Mammary epithelial cell (primary cell): ENCODE results near the gene FRAS1.

Source experiments
- CTCF ChIP-seq, 2 donors: IDR thresholded peaks in 1 of 2; conservative IDR thresholded peaks in 1 of 2; 2 replicates each; pipeline ENCODE4 v1.5.1; 2011 to 2012; ENCODE audit warnings: inconsistent platforms in 2 of 2, low read length in 2 of 2, mild to moderate bottlenecking in 2 of 2, control low read depth in 1 of 2, low read depth in 1 of 2; ENCODE audit not compliant: insufficient read depth in 1 of 2; ENCODE audit errors: extremely low read depth in 1 of 2
- EZH2 ChIP-seq: IDR thresholded peaks from 2 replicates; pipeline ENCODE4 v1.6.1; 2012; ENCODE audit warnings: low read length, inconsistent platforms, borderline replicate concordance

- no peak for TF ChIP-seq CTCF (conservative IDR thresholded peaks at IDR 0.05 in 1 of 2, IDR thresholded peaks at IDR 0.05 in 1 of 2; ENCODE audit: extremely low read depth in 1 of 2, insufficient read depth in 1 of 2, low read depth in 1 of 2, low read length in 2 of 2)
- no peak for TF ChIP-seq EZH2
Observed at GRCh38 chr4:78544678-78545077, 487.6 kb downstream of the FRAS1 start.
